NCI-H1694 (cell line): Measurements from ENCODE around the gene DOK5.
A peak's percentile ranks its signal among the peaks of the same experiment; 100 is the strongest.
"Not testable (repeated sequence)": the region's sequence is repeated elsewhere in the genome, so short reads cannot be mapped to it uniquely, and the experiment has no call there.

ENCODE experiments used
- DNase-seq: peaks from one replicate; lab custom pipeline; 2025; lab: John Stamatoyannopoulos, UW

Gene DOK5

GRCh38 chr20:54475334-54476168 is at the start of gene DOK5:
DOK5 (plus strand) TSS chr20:54475593; CDS start chr20:54475947, 354 bp downstream.
- DNase-seq = no peak

GRCh38 chr20:54429364-54429763 is 46.0 kb upstream of the DOK5 start:
- no peak for DNase-seq

GRCh38 chr20:54431156-54431944 is 44.0 kb upstream of the DOK5 start:
- DNase-seq = peak; percentile 64

GRCh38 chr20:54432966-54433365 is 42.4 kb upstream of the DOK5 start:
- no peak for DNase-seq

GRCh38 chr20:54433636-54434035 is 41.8 kb upstream of the DOK5 start:
- DNase-seq = peak; percentile 50

GRCh38 chr20:54434196-54434595 is 41.2 kb upstream of the DOK5 start:
- DNase-seq = no peak

GRCh38 chr20:54435015-54435414 is 40.4 kb upstream of the DOK5 start:
- no peak for DNase-seq

- not testable (repeated sequence) for DNase-seq
Observed at GRCh38 chr20:54436410-54436809, 39.0 kb upstream of the DOK5 start.

GRCh38 chr20:54438166-54438565 is 37.2 kb upstream of the DOK5 start:
- no peak for DNase-seq

- no peak for DNase-seq
Observed at GRCh38 chr20:54450207-54450606, 25.2 kb upstream of the DOK5 start.

- no peak for DNase-seq
Observed at GRCh38 chr20:54451171-54451570, 24.2 kb upstream of the DOK5 start.

- no peak for DNase-seq
Observed at GRCh38 chr20:54452277-54452676, 23.1 kb upstream of the DOK5 start.

GRCh38 chr20:54454982-54455381 is 20.4 kb upstream of the DOK5 start:
- no peak for DNase-seq

GRCh38 chr20:54456423-54456822 is 19.0 kb upstream of the DOK5 start:
- no peak for DNase-seq

GRCh38 chr20:54456961-54457360 is 18.4 kb upstream of the DOK5 start:
- DNase-seq = no peak

GRCh38 chr20:54458219-54458618 is 17.2 kb upstream of the DOK5 start:
- DNase-seq = no peak

GRCh38 chr20:54459279-54459678 is 16.1 kb upstream of the DOK5 start:
- no peak for DNase-seq

- DNase-seq = no peak
Observed at GRCh38 chr20:54464003-54464402, 11.4 kb upstream of the DOK5 start.

- no peak for DNase-seq
Observed at GRCh38 chr20:54466127-54466526, 9.3 kb upstream of the DOK5 start.

GRCh38 chr20:54467622-54468021 is 7.8 kb upstream of the DOK5 start:
- no peak for DNase-seq

- peak; percentile 41 for DNase-seq
Observed at GRCh38 chr20:54468082-54468481, 7.3 kb upstream of the DOK5 start.

GRCh38 chr20:54469293-54469692 is 6.1 kb upstream of the DOK5 start:
- no peak for DNase-seq

- no peak for DNase-seq
Observed at GRCh38 chr20:54469952-54470351, 5.4 kb upstream of the DOK5 start.
